Heart left ventricle (tissue), 16 donors: ENCODE data around the gene G6PC3. TPM values are rescaled to one million over a fixed set of nuclear protein-coding genes. Genes with fewer than 3 reads are reported as not detected.

Source experiments
- ATAC-seq, 4 donors: fragments of 200-7000 bp; cut with Tn5 transposase; one replicate each; pipeline ENCODE4 v1.9.1; 2020 to 2022; ENCODE audit warnings: moderate library complexity in 4 of 4, mild to moderate bottlenecking in 3 of 4, moderate number of reproducible peaks in 1 of 4
- DNase-seq, 5 donors: peaks; one replicate each; pipeline ENCODE4 v3.0.0-alpha.2; 2020
- H3K27ac ChIP-seq, 12 donors: fragments of 200-600 bp; sonication (generic) in 4 of 12; one replicate each; pipeline versions ENCODE4 v1.5.0 to v1.8.0; 2016 to 2022; ENCODE audit warnings: mild to moderate bottlenecking in 2 of 12
- H3K27me3 ChIP-seq, 9 donors: fragments of 200-600 bp; sonication (generic) in 2 of 9; one replicate each; pipeline versions ENCODE4 v1.5.1 to v1.8.0; 2016 to 2022; ENCODE audit warnings: mild to moderate bottlenecking in 3 of 9
- H3K36me3 ChIP-seq, 9 donors: fragments of 200-600 bp; sonication (generic) in 2 of 9; one replicate each; pipeline versions ENCODE4 v1.5.0 to v1.8.0; 2018 to 2022; ENCODE audit warnings: mild to moderate bottlenecking in 2 of 9
- H3K4me1 ChIP-seq, 12 donors: fragments of 200-600 bp; sonication (generic) in 4 of 12; one replicate each; pipeline versions ENCODE4 v1.5.0 to v1.8.0; 2016 to 2022; ENCODE audit warnings: mild to moderate bottlenecking in 3 of 12
- H3K4me3 ChIP-seq, 12 donors: fragments of 200-600 bp; sonication (generic) in 4 of 12; one replicate each; pipeline versions ENCODE4 v1.5.0 to v1.8.0; 2017 to 2022; ENCODE audit warnings: mild to moderate bottlenecking in 9 of 12, moderate library complexity in 4 of 12
- H3K9me3 ChIP-seq, 12 donors: fragments of 200-600 bp; sonication (generic) in 4 of 12; one replicate each; pipeline versions ENCODE4 v1.5.0 to v1.8.0; 2016 to 2022; ENCODE audit warnings: mild to moderate bottlenecking in 1 of 12
- CTCF ChIP-seq, 12 donors: fragments of 200-600 bp; sonication (generic) in 4 of 12; IDR thresholded peaks; one replicate each; pipeline versions ENCODE4 v1.5.0 to v1.8.0; 2018 to 2022; ENCODE audit warnings: antibody characterized with exemption in 12 of 12, mild to moderate bottlenecking in 5 of 12
- POLR2A ChIP-seq, 2 donors: fragments of 450-650 bp; IDR thresholded peaks; one replicate each; pipeline ENCODE4 v1.6.1; 2017; ENCODE audit warnings: antibody characterized with exemption in 2 of 2, mild to moderate bottlenecking in 2 of 2, moderate library complexity in 2 of 2
- WGBS, 4 donors: extraction: QIAGEN DNeasy Blood & Tissue Kit in 2 of 4; methylation state at CpG; one replicate each; pipeline versions ENCODE4 v1.1.5 to v1.1.7; 2013 to 2018; 5-methylcytosine and 5-hydroxymethylcytosine counted together
- intact Hi-C, 10 donors: fragments of 100-400 bp; cut with DNase I; formaldehyde crosslinking; loops; one replicate each; pipeline versions ENCODE4 v1.11.1 to v1.14.2; 2022
- polyA plus RNA-seq, 2 donors: library from polyadenylated mRNA; stranded (reverse); fragments of 200-250 nt; gene quantifications; one replicate each; pipeline ENCODE4 v1.2.3, GENCODE V29; 2013
- total RNA-seq, 9 donors: library from RNA; depleted of rRNA in 2 of 9; stranded (reverse); fragments of >200 nt in 2 of 9; fragmentation: NEBNext Ultra II Directional in 3 of 9; extraction: Animal tissue kit (Norgen Biotek cat#: 25700) in 3 of 9; gene quantifications; one replicate each; pipeline versions ENCODE4 v1.1.0 to v1.2.4, GENCODE V29; 2016 to 2023
- donor health status: ischemic (EF 13 %, LVEDD 7.1; RV severe dilation, severe dysfunction).
- donor health status: healthy with polysubstance abuse.
- donor health status: DM: no; HTN: yes; CAD: no.
- donor health status: DM: no; HTN: no; CAD: no.
- donor health status: ischemic (EF 25% LVEDD 6.9; RV normal size, moderate dysfunction).
- donor health status: ischemic (EF 25% LVEDD 5.7; RV mildly dilated, moderate dysfunction).
- donor health status: healthy.
- donor health status: DM: yes; HTN: yes; CAD: no.
- donor health status: ischemic (EF 35%, LVEDD 5.7; RV mildly dilated, moderate dysfunction).
- donor health status: nonischemic (EF 11% LVEDD 7.7; RV severe dilation, severe dysfunction).
- donor health status: DM: yes; HTN: yes; CAD: no.
- donor health status: PGD.
- donor health status: ischemic (EF 29% LVEDD 5.4; RV normal size, mild dysfunction).
- donor health status: nonischemic (EF 23%, LVEDD 6.1; RV moderate dilation, normal function).

Gene G6PC3
- total and polyA plus RNA-seq, 11 donors: 28.5 to 75.1 (median 39.1) TPM

DNA sequence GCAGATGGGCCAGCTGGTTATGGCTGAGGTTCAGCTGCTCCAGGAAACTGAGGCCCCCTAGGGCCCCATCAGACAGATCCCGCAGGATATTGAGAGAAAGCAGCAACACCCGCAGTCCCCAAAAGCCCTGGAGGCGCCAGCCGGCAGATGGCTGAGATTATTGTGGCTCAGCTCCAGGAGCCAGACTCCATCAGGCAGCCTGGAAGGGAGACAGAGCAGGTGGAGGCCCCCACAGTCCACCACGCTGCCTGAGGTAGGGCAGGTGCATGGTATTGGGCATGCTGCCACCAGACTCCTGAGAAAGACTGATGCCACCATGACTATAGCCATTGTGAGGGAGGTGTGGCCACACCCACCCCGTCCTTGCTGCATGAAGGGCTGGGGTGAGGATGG is 46.3 kb upstream of the G6PC3 start:
- H3K36me3 ChIP-seq: peaks cover 0 to 39% (median 22%) of the 10 kb centered on the region in 9 donors
- H3K27ac ChIP-seq: no peak overlapping the region
- H3K4me3 ChIP-seq: no peak overlapping the region
- no peaks in the 10 kb centered on the region for H3K9me3 ChIP-seq
- TF ChIP-seq CTCF (IDR thresholded peaks at IDR 0.05) (no peak), POLR2A (IDR thresholded peaks at IDR 0.05) (no peak)
- no peaks in the 10 kb centered on the region for H3K27me3 ChIP-seq
- no peaks in the 10 kb centered on the region for H3K4me1 ChIP-seq
- DNase-seq (no peak), ATAC-seq (peak in 2 of 4 donors; percentile 11 to 56)
- intact Hi-C loops: no loop called here
- 57 to 75% (median 58%) methylated on average over 2 to 6 of the region's 6 CpGs for WGBS, 4 donors

DNA sequence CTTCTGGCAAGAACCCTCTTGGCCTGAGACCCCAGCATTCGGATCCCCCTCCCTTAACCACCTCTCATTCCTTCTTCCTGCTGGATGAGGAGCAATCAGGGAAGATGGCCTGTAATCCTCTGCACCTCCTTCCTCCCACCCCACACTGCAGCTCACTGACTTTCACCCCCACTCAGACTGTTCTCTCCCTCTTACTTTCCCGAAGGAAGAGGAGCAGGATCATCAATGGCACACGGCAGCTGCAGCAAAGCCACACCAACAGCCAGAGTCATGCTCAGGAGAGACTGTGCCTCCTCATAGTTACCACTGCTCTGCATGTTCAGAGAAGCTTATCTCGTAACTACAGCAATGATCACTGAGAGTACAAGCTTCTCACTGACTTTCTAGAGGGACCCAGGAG is 45.7 kb upstream of the G6PC3 start:
- DNase-seq: no peak
- no peaks in the 10 kb centered on the region for H3K4me1 ChIP-seq
- no peak for TF ChIP-seq POLR2A (IDR thresholded peaks at IDR 0.05)
- no peak for TF ChIP-seq CTCF (IDR thresholded peaks at IDR 0.05)
- no peak overlapping the region for H3K27ac ChIP-seq
- ATAC-seq: no peak
- intact Hi-C loops: no loop called here
- peaks cover 0 to 40% (median 22%) of the 10 kb centered on the region in 9 donors for H3K36me3 ChIP-seq
- H3K9me3 ChIP-seq: no peaks in the 10 kb centered on the region
- 85 to 90% (median 89%) methylated on average over 4 of the region's 4 CpGs for WGBS, 4 donors
- no peaks in the 10 kb centered on the region for H3K27me3 ChIP-seq
- H3K4me3 ChIP-seq: no peak overlapping the region

DNA sequence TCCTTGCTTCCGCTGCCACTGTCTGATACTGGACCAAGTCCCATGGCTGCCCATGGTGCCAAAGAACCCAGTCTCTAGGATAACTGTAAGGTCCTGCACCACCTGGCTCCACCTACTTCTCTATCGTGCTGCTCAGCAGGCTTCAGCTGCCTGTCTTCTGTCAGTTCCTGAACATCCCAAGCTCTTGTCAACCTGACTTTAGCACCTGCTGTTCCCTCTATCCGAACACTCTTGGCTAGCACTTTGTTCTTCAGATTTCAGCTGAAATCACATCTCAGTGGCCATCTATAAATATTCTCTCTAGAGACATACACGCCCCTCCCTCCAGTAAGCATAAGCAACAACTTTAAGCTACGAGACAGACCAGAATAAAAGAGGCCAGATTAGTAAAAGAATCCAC is 40.8 kb upstream of the G6PC3 start:
- Histone ChIP-seq H3K27ac (no peak overlapping the region), H3K27me3 (no peaks in the 10 kb centered on the region), H3K4me1 (peaks cover 0 to 9% (median 0%) of the 10 kb centered on the region in 12 donors), H3K36me3 (peaks cover 0 to 63% (median 34%) of the 10 kb centered on the region in 9 donors), H3K9me3 (no peaks in the 10 kb centered on the region), H3K4me3 (no peak overlapping the region)
- WGBS, 4 donors: 67 to 80% (median 73%) methylated on average over 5 of the region's 5 CpGs
- no peak for TF ChIP-seq CTCF (IDR thresholded peaks at IDR 0.05)
- intact Hi-C loops: loop anchor here in 1 of 10 donors (10.0 kb wide), 1 partner anchor 65 kb away; no protein-coding TSS in a partner anchor
- DNase-seq (no peak), ATAC-seq (no peak)

DNA sequence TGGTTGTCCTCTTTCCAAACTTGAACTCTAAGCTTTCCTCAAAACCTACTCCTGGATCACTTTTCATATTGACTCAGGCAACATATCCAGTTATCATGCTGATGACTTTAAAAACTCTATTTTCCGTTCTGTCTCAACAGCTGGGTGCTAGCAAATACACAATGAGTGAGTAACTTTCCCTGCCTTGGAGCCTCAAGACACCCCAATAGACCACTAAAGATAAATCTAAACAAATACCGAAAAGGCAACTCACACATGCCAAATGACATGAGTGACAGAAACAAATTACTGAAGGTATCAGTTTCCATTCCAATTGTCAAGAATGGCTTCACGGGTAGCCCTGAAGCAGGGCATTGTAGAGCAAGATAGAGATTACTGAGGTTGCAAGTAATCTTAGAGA is 40.1 kb upstream of the G6PC3 start:
- no peak for TF ChIP-seq POLR2A (IDR thresholded peaks at IDR 0.05)
- TF ChIP-seq CTCF (IDR thresholded peaks at IDR 0.05): no peak
- WGBS, 4 donors: 88 to 98% (median 93%) methylated on average over 3 of the region's 3 CpGs
- ATAC-seq (no peak), DNase-seq (no peak)
- H3K36me3 ChIP-seq: peaks cover 0 to 60% (median 34%) of the 10 kb centered on the region in 9 donors
- intact Hi-C loops: loop anchor here in 1 of 10 donors (10.0 kb wide), 1 partner anchor 64 kb away; no protein-coding TSS in a partner anchor
- H3K4me3 ChIP-seq: no peak overlapping the region
- H3K9me3 ChIP-seq: no peaks in the 10 kb centered on the region
- H3K27me3 ChIP-seq: no peaks in the 10 kb centered on the region
- no peak overlapping the region for H3K27ac ChIP-seq
- H3K4me1 ChIP-seq: peaks cover 0 to 9% (median 0%) of the 10 kb centered on the region in 12 donors
